ENCODE measurements around the gene MAGI2. TPM values are rescaled to one million over a fixed set of nuclear protein-coding genes. Genes with fewer than 3 reads are reported as not detected.
"Not testable (repeated sequence)": the region's sequence is repeated elsewhere in the genome, so short reads cannot be mapped to it uniquely, and the experiment has no call there.

The MAGI2 gene
- total RNA-seq, 2 experiments from 2014 or later: 0.08 to 0.13 TPM

- CTCF ChIA-PET: no interaction called here
- DNase-seq: no peak
- no peaks in the 10 kb centered on the region for H3K9me3 Mint-ChIP-seq
- no peaks in the 10 kb centered on the region for H3K36me3 Mint-ChIP-seq (ENCODE audit: low read depth)
- no peak overlapping the region for H3K27ac Mint-ChIP-seq
- H3K27me3 Mint-ChIP-seq: no peaks in the 10 kb centered on the region
- no peak overlapping the region for H3K4me3 Mint-ChIP-seq
- POLR2A ChIA-PET: no interaction called here
- no peaks in the 10 kb centered on the region for H3K4me1 Mint-ChIP-seq
Measured at GRCh38 chr7:79461660-79462059, 8.2 kb upstream of the MAGI2 start.

- H3K4me3 Mint-ChIP-seq: no peak overlapping the region
- H3K4me1 Mint-ChIP-seq: no peaks in the 10 kb centered on the region
- no peak for DNase-seq
- no peaks in the 10 kb centered on the region for H3K9me3 Mint-ChIP-seq
- H3K36me3 Mint-ChIP-seq (ENCODE audit: low read depth): no peaks in the 10 kb centered on the region
- ChIA-PET CTCF (no interaction called here), POLR2A (no interaction called here)
- no peak overlapping the region for H3K27ac Mint-ChIP-seq
- peaks cover 5% of the 10 kb centered on the region for H3K27me3 Mint-ChIP-seq
Measured at GRCh38 chr7:79459381-79459780, 5.9 kb upstream of the MAGI2 start.

GRCh38 chr7:79458796-79459195 is 5.3 kb upstream of the MAGI2 start:
- Mint-ChIP-seq H3K9me3 (no peaks in the 10 kb centered on the region), H3K4me3 (no peak overlapping the region), H3K4me1 (no peaks in the 10 kb centered on the region), H3K27ac (no peak overlapping the region), H3K36me3 (ENCODE audit: low read depth) (no peaks in the 10 kb centered on the region), H3K27me3 (peaks cover 8% of the 10 kb centered on the region)
- DNase-seq: no peak
- CTCF ChIA-PET: no interaction called here
- POLR2A ChIA-PET: no interaction called here

- H3K4me1 Mint-ChIP-seq: no peaks in the 10 kb centered on the region
- no peaks in the 10 kb centered on the region for H3K36me3 Mint-ChIP-seq (ENCODE audit: low read depth)
- no peak overlapping the region for H3K27ac Mint-ChIP-seq
- H3K9me3 Mint-ChIP-seq: no peaks in the 10 kb centered on the region
- no peak for DNase-seq
- ChIA-PET CTCF (no interaction called here), POLR2A (no interaction called here)
- H3K27me3 Mint-ChIP-seq: peaks cover 35% of the 10 kb centered on the region
- H3K4me3 Mint-ChIP-seq: no peak overlapping the region
Measured at GRCh38 chr7:79455173-79455790, 1.8 kb upstream of the MAGI2 start.

- ChIA-PET CTCF (no interaction called here), POLR2A (no interaction called here)
- DNase-seq: no peak
- Mint-ChIP-seq H3K36me3 (ENCODE audit: low read depth) (no peaks in the 10 kb centered on the region), H3K4me3 (no peak overlapping the region), H3K27ac (no peak overlapping the region), H3K4me1 (no peaks in the 10 kb centered on the region), H3K27me3 (peaks cover 35% of the 10 kb centered on the region), H3K9me3 (no peaks in the 10 kb centered on the region)
Measured at GRCh38 chr7:79454361-79454960, 994 bp upstream of the MAGI2 start.

- ChIA-PET CTCF (no interaction called here), POLR2A (no interaction called here)
- H3K36me3 Mint-ChIP-seq (ENCODE audit: low read depth): no peaks in the 10 kb centered on the region
- H3K27me3 Mint-ChIP-seq: peaks cover 35% of the 10 kb centered on the region
- H3K4me1 Mint-ChIP-seq: no peaks in the 10 kb centered on the region
- DNase-seq: no peak
- H3K27ac Mint-ChIP-seq: no peak overlapping the region
- H3K4me3 Mint-ChIP-seq: no peak overlapping the region
- no peaks in the 10 kb centered on the region for H3K9me3 Mint-ChIP-seq
Measured at GRCh38 chr7:79453266-79453557, 255 bp downstream of the MAGI2 start.

- H3K9me3 Mint-ChIP-seq: no peaks in the 10 kb centered on the region
- DNase-seq: no peak
- no peak overlapping the region for H3K4me3 Mint-ChIP-seq
- no peak overlapping the region for H3K27ac Mint-ChIP-seq
- ChIA-PET POLR2A (no interaction called here), CTCF (no interaction called here)
- H3K36me3 Mint-ChIP-seq (ENCODE audit: low read depth): no peaks in the 10 kb centered on the region
- peaks cover 35% of the 10 kb centered on the region for H3K27me3 Mint-ChIP-seq
- no peaks in the 10 kb centered on the region for H3K4me1 Mint-ChIP-seq
Measured at GRCh38 chr7:79452495-79453265, 787 bp downstream of the MAGI2 start.

- POLR2A ChIA-PET: no interaction called here
- no peaks in the 10 kb centered on the region for H3K36me3 Mint-ChIP-seq (ENCODE audit: low read depth)
- no peak overlapping the region for H3K4me3 Mint-ChIP-seq
Measured at GRCh38 chr7:79452032-79452494, 1.4 kb downstream of the MAGI2 start.

GRCh38 chr7:79451580-79451979 is 1.9 kb downstream of the MAGI2 start:
- H3K36me3 Mint-ChIP-seq (ENCODE audit: low read depth): no peaks in the 10 kb centered on the region
- H3K4me3 Mint-ChIP-seq: no peak overlapping the region
- ChIA-PET POLR2A (no interaction called here), CTCF (no interaction called here)
- peaks cover 35% of the 10 kb centered on the region for H3K27me3 Mint-ChIP-seq
- no peak for DNase-seq
- H3K27ac Mint-ChIP-seq: no peak overlapping the region
- H3K9me3 Mint-ChIP-seq: no peaks in the 10 kb centered on the region
- H3K4me1 Mint-ChIP-seq: no peaks in the 10 kb centered on the region

More at GRCh38 chr7:79452032-79452494, 1.4 kb downstream of the MAGI2 start:
- Mint-ChIP-seq H3K27me3 (peaks cover 35% of the 10 kb centered on the region), H3K4me1 (no peaks in the 10 kb centered on the region), H3K27ac (no peak overlapping the region), H3K9me3 (no peaks in the 10 kb centered on the region)
- no peak for DNase-seq
- CTCF ChIA-PET: no interaction called here

GRCh38 chr7:79442766-79443165 is 10.7 kb downstream of the MAGI2 start:
- H3K4me1 Mint-ChIP-seq; H3K27me3 Mint-ChIP-seq; H3K4me3 Mint-ChIP-seq; H3K27ac Mint-ChIP-seq; H3K9me3 Mint-ChIP-seq; POLR2A ChIA-PET; H3K36me3 Mint-ChIP-seq (ENCODE audit: low read depth); DNase-seq; CTCF ChIA-PET: not testable (repeated sequence)

- Mint-ChIP-seq H3K36me3 (ENCODE audit: low read depth) (no peaks in the 10 kb centered on the region), H3K4me1 (no peaks in the 10 kb centered on the region), H3K27me3 (no peaks in the 10 kb centered on the region), H3K9me3 (peaks cover 4% of the 10 kb centered on the region), H3K4me3 (no peak overlapping the region), H3K27ac (no peak overlapping the region)
- POLR2A ChIA-PET: no interaction called here
- no peak for DNase-seq
- CTCF ChIA-PET: no interaction called here
Measured at GRCh38 chr7:79436378-79436777, 17.1 kb downstream of the MAGI2 start.

- Mint-ChIP-seq H3K9me3 (peaks cover 4% of the 10 kb centered on the region), H3K27ac (no peak overlapping the region), H3K36me3 (ENCODE audit: low read depth) (no peaks in the 10 kb centered on the region), H3K4me1 (no peaks in the 10 kb centered on the region), H3K4me3 (no peak overlapping the region), H3K27me3 (no peaks in the 10 kb centered on the region)
- CTCF ChIA-PET: no interaction called here
- POLR2A ChIA-PET: no interaction called here
- no peak for DNase-seq
Measured at GRCh38 chr7:79434867-79435266, 18.6 kb downstream of the MAGI2 start.

- Mint-ChIP-seq H3K9me3 (peaks cover 4% of the 10 kb centered on the region), H3K4me3 (no peak overlapping the region), H3K36me3 (ENCODE audit: low read depth) (no peaks in the 10 kb centered on the region), H3K4me1 (no peaks in the 10 kb centered on the region), H3K27me3 (no peaks in the 10 kb centered on the region), H3K27ac (no peak overlapping the region)
- DNase-seq: no peak
- ChIA-PET POLR2A (no interaction called here), CTCF (no interaction called here)
Measured at GRCh38 chr7:79434098-79434497, 19.4 kb downstream of the MAGI2 start.

GRCh38 chr7:79430391-79430790 is 23.1 kb downstream of the MAGI2 start:
- POLR2A ChIA-PET: no interaction called here
- peaks cover 6% of the 10 kb centered on the region for H3K9me3 Mint-ChIP-seq
- DNase-seq: no peak
- H3K27me3 Mint-ChIP-seq: no peaks in the 10 kb centered on the region
- H3K27ac Mint-ChIP-seq: no peak overlapping the region
- CTCF ChIA-PET: no interaction called here
- no peak overlapping the region for H3K4me3 Mint-ChIP-seq
- no peaks in the 10 kb centered on the region for H3K36me3 Mint-ChIP-seq (ENCODE audit: low read depth)
- H3K4me1 Mint-ChIP-seq: no peaks in the 10 kb centered on the region

Data from activated CD4-positive, alpha-beta memory T cell treated with anti-CD3 and anti-CD28 coated beads, Interleukin-2, amount 10 ng/mL, durations not matched to agents 7 days and 5 days (primary cell).